Right lobe of liver (tissue), 4 donors: ENCODE measurements around the gene IFI27L1.

Experiments
- CTCF ChIP-seq, 4 donors: fragments of 200-600 bp in 3 of 4; fragments of 450-650 bp in 1 of 4; IDR thresholded peaks; one replicate each; pipeline versions ENCODE4 v1.5.1 to v1.8.0; 2016 to 2022; ENCODE audit warnings: antibody characterized with exemption in 4 of 4, mild to moderate bottlenecking in 2 of 4
- POLR2A ChIP-seq: fragments of 450-650 bp; IDR thresholded peaks from one replicate; pipeline ENCODE4 v1.6.1; 2017; ENCODE audit warnings: antibody characterized with exemption, mild to moderate bottlenecking
- donor health status: DM: no; HTN: no; CAD: no.
- donor health status: DM: no; HTN: no; CAD: no.
- donor health status: DM: no; HTN: yes; CAD: no.

- TF ChIP-seq CTCF (IDR thresholded peaks at IDR 0.05) (no peak), POLR2A (no peak)
Measured at GRCh38 chr14:94120667-94121340, 39.7 kb downstream of the IFI27L1 start.
